PC-3 (cell line): ENCODE measurements around the gene FAM163A.

ENCODE experiments used
- CTCF ChIP-seq: fragments of 300-600 bp; sonication (generic); conservative IDR thresholded peaks from 2 replicates; pipeline ENCODE4 v1.5.1; 2017; ENCODE audit warnings: antibody characterized with exemption, low read depth, mild to moderate bottlenecking, low read length
- EZH2 ChIP-seq: fragments of 300-600 bp; sonication (generic); IDR thresholded peaks from one replicate; pipeline ENCODE4 v1.6.1; 2017; ENCODE audit warnings: antibody characterized with exemption, mild to moderate bottlenecking, low read length; ENCODE audit not compliant: unreplicated experiment
- EZH2phosphoT487 ChIP-seq: fragments of 300-600 bp; sonication (generic); IDR thresholded peaks from 2 replicates; pipeline ENCODE4 v1.6.1; 2018; ENCODE audit warnings: mild to moderate bottlenecking, antibody characterized with exemption, low read length, borderline replicate concordance

GRCh38 chr1:179808503-179808902 lies 65.4 kb downstream of the FAM163A start:
- TF ChIP-seq EZH2 = no peak
- no peak for TF ChIP-seq CTCF
- TF ChIP-seq EZH2phosphoT487 = no peak
